Measurements from ENCODE around the gene LAMA4.
A peak's percentile ranks its signal among the peaks of the same experiment; 100 is the strongest.

Gene LAMA4

GRCh38 chr6:112279031-112279935, 24.9 kb upstream of the LAMA4 start:
- DNase-seq (ENCODE audit: low read depth): no peak

GRCh38 chr6:112275365-112275764, 21.0 kb upstream of the LAMA4 start:
- no peak for DNase-seq (ENCODE audit: low read depth)

GRCh38 chr6:112274774-112275173, 20.4 kb upstream of the LAMA4 start:
- no peak for DNase-seq (ENCODE audit: low read depth)

GRCh38 chr6:112272799-112273198, 18.4 kb upstream of the LAMA4 start:
- no peak for DNase-seq (ENCODE audit: low read depth)

GRCh38 chr6:112270756-112271155, 16.4 kb upstream of the LAMA4 start:
- DNase-seq (ENCODE audit: low read depth): no peak

- no peak for DNase-seq (ENCODE audit: low read depth)
Measured at GRCh38 chr6:112269979-112270566, 15.7 kb upstream of the LAMA4 start.

GRCh38 chr6:112269114-112269513, 14.7 kb upstream of the LAMA4 start:
- DNase-seq (ENCODE audit: low read depth): no peak

- DNase-seq (ENCODE audit: low read depth): no peak
Measured at GRCh38 chr6:112268654-112269053, 14.3 kb upstream of the LAMA4 start.

- no peak for DNase-seq (ENCODE audit: low read depth)
Measured at GRCh38 chr6:112268019-112268418, 13.7 kb upstream of the LAMA4 start.

- no peak for DNase-seq (ENCODE audit: low read depth)
Measured at GRCh38 chr6:112266331-112266730, 12.0 kb upstream of the LAMA4 start.

- DNase-seq (ENCODE audit: low read depth): no peak
Measured at GRCh38 chr6:112259337-112259675, 4.9 kb upstream of the LAMA4 start.

- DNase-seq (ENCODE audit: low read depth): no peak
Measured at GRCh38 chr6:112258642-112259336, 4.4 kb upstream of the LAMA4 start.

GRCh38 chr6:112257178-112257855, 3.0 kb upstream of the LAMA4 start:
- DNase-seq (ENCODE audit: low read depth): no peak

GRCh38 chr6:112254921-112255320, 554 bp upstream of the LAMA4 start:
- DNase-seq (ENCODE audit: low read depth): no peak

- DNase-seq (ENCODE audit: low read depth): no peak
Measured at GRCh38 chr6:112253498-112253840, 898 bp downstream of the LAMA4 start.

- no peak for DNase-seq (ENCODE audit: low read depth)
Measured at GRCh38 chr6:112252571-112253497, 1.5 kb downstream of the LAMA4 start.

GRCh38 chr6:112251171-112251875, 3.0 kb downstream of the LAMA4 start:
- DNase-seq (ENCODE audit: low read depth): no peak

- DNase-seq (ENCODE audit: low read depth): peak; percentile 67
Measured at GRCh38 chr6:112249489-112249888, 4.9 kb downstream of the LAMA4 start.

- DNase-seq (ENCODE audit: low read depth): no peak
Measured at GRCh38 chr6:112247275-112247674, 7.1 kb downstream of the LAMA4 start.

- DNase-seq (ENCODE audit: low read depth): no peak
Measured at GRCh38 chr6:112245511-112246203, 8.7 kb downstream of the LAMA4 start.

All from HS-5 (cell line).